NOMO-1 treated with dmso at 0.1 percent for 144 hours (cell line): Measurements from ENCODE around the gene CDK14.

Source experiments
- DNase-seq: peaks from one replicate; lab custom pipeline; 2025; ENCODE audit not compliant: unreplicated experiment; lab: John Stamatoyannopoulos, UW

The CDK14 gene

DNA sequence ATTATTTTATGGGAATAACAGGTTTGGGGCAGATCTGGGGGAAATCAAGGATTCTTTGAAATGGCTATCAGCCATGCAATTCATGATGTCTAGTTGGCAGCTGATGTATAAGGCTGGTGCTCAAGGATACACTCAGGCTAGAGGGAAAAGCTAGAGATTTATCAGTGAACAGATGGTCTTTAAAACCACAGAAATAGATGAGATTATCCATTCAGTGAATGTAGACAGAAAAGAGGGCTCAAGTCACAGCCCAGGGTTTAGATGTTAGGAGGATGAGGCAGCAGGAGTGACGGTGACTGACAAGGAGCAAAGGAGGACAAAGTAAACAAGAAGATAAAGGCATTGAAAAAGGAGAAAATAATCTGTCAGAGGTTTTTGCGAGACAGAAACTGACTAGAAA, 238.7 kb downstream of the CDK14 start:
- DNase-seq, result no peak

DNA sequence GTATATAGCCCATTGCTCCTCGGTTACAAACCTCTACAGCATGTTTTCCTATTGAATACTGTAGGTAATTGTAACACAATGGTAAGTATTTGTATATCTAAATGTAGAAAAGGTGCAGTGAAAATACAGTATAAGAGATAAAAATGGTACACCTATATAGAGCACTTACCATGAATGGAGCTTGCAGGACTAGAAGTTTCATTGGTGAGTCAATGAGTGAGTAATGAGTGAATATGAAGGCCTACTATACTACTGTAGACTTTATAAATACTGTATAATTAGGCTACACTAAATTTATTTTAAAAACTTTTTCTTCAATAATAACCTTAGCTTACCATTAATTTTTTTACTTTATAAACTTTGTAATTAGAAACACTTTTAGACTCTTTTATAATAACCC, 239.7 kb downstream of the CDK14 start:
- no peak for DNase-seq

DNA sequence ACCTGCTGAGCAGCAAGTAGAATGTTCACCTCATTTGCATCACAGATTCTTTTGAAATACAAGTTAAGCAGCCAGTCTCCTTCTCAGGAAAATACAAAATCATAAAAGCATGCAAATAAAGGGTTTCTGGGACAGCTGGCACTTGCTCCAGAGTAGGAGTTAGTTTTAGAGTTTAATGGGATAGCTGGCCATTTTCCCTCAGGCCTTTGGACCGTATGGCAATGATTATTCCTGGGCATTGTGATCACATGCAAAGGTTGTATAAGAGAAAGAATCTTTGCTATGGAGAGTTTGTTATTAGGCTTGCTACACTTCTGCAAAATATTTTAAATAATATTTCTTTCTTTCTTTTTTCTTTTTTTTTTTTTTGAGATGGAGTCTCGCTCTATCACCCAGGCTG, 240.8 kb downstream of the CDK14 start:
- DNase-seq, result no peak

DNA sequence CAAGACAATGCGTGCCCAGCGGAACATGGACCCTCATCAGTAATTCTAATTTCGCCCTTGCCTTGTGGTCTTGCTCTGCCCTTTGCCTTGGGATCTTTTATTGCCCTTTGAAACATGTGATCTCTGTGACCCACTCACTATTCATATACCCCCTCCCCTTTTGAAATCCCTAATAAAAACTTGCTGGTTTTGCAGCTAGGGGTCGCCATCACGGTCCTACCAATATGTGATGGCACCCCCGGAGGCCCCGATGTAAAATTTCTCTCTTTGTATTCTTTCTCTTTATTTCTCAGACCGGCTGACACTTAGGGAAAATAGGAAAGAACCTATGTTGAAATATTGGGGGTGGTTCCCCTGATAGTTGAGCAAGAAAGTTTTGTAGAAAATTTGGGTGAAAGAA, 242.7 kb downstream of the CDK14 start:
- DNase-seq, result no peak

DNA sequence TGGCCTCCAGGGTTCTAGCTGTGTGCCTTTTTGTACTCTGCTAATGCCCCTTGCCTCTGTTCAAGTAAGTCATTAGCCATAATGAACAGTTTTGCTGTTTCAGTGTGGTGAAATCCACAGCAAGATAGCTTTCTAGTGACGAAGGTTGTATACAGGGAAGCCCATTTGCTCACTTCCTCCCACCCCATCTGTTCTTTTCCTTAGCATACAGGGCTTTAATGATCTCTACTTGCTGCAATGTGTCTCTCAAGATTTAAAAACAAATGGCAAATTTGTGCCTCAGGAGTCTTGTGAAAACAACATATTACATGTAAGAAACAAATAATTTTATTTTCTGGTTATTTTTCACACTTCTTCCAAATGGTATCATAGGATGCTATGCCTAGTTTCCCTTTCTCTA, 243.2 kb downstream of the CDK14 start:
- DNase-seq, result no peak

DNA sequence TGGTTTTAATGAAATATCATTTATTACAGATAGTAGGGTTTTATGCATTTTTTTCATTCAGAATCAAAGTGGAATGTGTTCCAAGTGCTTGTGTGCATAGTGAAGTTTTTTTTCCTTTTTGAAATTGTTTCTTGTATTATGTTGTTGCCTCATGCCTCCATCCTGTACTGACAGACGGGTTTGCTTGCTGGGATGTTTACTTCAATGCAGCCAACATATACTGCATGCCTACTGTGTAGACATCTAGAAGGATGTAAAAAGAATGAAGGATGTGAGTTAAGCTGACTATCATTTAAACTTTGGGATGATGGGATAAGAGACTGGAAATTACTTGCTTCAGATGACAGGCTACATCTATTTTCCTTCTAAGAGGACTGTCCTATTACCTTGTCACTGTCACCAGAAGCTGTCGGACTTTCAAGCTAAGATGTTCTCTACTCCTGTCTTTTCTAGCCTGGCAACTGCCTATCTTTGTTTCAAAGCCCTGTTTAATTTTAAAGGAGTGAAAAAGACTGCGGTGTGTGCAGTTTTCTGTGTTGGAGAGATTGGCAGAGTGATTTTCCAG, 243.7 kb downstream of the CDK14 start:
- no peak for DNase-seq

DNA sequence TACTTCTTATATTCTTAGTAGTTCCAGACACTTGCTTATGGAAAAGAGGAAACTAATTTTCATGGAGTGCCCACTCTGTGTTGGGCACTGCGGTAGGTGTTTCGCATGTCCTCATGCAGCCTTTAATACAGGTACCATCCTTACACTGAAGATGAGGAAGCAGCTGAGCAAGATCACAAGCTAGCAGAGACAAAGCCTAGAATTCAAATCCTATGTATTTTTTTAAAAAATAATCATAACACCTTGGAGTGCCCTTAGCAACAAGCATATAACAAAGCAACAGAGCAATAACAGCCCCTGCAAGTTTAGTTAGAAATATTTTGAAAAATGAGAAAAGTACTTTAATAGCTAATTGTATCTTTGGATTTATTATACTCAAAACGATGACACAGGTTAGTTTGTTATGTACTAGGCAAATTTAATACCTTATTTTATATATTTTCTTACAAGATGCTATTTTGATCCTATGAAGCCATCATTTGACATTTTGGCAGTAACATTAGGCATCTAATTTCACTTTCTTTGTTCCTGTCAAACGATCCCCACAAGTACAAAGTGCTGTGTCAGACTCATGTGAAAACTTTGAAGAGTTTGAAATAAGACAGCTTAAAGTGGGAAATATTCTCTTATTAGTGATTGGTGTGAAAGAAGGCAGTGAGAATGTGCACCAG, 245.8 kb downstream of the CDK14 start:
- no peak for DNase-seq

DNA sequence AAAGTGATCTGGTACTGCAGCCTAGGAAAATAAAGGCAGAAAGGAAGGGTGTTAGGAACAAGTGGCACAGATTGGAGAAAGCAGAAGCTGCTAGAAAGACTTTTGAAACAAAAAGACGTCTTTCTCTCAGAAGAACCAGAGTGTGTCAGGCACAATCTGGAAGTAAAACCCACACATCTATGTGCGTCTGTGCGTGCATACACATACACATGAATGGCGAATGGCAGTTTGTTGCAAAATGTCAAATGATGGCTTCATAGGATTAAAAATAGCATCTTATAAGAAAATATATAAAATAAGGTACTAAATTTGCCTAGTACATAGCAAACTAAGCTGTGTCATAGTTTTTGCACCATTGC, 246.3 kb downstream of the CDK14 start:
- no peak for DNase-seq

DNA sequence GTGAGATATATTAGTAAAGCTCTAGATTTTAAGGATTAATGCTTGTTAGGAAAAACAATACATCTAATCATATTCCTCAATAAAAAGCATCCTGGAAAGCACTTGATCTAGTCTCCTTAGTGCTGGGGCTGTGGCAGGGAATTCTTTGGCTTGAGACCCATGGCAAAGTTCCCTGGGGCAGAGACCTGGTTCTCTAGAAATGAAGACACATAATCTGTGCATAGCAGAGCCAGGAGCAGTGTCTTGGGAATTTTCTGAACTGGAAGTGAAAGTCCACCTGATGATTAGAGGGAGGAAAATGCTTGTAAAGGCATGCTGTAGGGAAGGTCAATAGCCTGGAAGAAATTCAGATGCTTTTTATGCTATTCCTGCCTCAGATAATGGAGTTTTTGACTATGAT, 247.4 kb downstream of the CDK14 start:
- DNase-seq, result no peak

DNA sequence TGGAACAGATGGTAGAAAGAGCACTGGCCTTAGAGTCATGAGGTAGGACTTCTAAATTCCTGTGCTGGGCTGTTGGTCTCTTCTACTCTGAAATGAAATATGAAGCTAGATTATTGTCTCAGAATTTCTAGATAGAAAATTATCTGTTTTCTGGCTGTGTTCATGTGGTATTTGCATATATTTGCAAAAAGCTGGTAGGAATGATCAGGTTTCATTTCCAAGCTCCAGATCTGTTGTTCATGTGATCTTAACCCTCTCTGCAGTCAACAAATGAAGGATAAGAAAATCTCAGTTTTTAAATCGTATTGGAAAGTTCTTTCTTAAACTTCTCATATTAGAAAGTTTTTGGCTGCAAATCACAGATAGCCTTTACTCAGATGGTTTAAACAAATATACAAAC, 248.3 kb downstream of the CDK14 start:
- no peak for DNase-seq

DNA sequence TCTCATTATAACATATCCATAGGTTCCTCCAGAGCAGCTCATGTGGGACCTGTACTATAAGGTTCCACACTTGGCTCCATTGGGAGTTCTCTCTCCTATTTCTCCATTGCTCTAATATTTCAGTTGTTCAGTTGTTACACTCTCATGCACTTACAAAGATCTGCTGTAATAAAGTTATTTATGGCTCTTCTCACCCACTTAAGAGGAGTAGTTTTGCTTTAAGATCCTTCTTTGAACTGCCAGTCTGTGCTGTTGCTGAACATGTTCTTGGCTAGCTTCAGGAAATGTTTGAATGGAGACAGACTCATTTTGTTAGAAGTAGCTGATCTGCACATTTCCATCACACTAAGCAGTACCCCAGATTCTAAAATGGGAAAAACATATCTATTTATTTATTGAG, 250.1 kb downstream of the CDK14 start:
- no peak for DNase-seq

DNA sequence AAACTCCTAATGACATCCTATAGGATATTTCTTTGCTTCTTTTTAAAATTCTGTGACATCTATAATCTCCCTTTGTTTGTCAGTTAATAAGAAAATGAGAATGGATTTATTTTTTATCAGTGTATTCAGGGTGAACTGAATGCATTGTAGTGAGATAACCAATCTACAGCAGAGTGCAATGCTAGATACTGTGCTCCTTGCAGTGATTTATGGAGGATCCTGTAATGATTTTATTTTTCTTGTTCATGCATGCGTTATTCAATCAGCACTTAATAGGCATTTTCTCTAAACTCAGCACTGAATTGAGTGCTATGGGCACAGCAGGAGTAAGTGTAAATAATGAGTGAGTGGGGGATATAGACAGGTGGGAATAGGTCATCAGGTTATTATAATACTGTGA, 253.9 kb downstream of the CDK14 start:
- no peak for DNase-seq

DNA sequence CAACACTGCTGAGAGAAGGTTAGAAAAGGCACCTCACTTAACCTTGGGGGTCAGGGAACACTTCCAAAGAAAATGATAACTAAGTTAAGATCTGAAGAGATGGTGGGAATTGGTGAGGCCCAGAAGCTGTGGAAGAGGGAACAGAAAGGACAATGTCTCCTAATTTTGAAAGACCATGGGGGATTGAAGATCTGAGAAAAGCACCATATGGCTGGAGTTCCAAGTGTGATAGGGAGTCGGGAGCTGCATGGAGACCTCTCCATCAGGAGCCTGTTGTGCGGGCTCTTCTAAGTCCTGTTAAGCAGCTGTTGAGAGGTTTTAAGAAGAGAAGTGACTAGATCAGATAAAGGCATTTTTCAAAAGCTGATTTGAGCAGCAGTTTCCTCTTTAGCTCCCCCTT, 254.3 kb downstream of the CDK14 start:
- no peak for DNase-seq

DNA sequence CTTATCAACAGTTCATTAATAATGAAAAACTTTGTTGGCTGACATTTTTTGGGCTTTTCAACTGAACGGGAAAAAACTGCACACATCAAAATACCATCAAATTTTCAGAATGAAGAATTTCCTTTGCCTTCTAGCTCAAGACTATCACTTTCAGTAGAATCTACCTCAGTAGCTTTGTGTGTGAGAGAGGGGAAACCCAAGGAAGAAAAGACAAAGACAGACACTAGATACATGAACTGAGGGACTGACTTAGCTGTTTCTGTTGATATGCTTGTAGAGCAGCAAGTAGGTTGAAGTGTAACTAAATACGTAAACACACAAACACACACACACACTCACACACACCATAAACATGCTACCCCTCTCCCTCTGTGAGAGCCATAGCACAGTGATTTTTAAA, 257.1 kb downstream of the CDK14 start:
- DNase-seq, result no peak

DNA sequence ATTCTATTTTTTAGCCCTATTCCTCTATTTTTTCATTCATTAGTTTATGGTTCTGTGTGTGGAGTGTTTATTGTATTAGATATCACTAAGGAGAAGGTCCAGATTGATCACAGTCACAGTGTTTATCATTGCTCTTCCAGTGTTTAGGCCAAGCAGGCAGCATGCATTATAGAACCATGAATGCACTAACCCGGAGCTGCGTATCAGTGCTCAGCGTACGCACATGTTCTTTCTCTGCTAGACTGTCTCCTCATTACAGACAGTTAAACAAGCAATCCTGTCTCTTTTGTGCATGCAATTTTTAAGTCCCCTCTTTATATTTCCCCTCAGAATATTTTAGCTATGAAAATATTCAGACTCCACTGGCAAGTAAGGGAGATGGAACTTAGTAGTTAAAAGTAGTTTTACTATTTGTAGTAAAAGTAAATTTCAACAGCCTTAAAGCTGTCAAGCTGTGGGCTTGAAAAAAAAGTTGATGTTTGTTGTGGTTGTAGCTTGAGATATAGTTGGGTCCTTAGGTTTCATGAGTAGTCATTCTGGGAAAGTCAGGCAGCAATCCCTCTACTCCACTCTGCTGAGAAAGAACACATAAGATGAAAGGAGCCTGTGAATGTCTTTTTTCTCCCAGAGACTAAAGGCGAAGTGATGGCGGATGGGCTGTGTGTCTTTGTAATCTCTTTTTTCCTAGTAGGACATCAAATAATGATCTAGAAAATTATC, 260.4 kb downstream of the CDK14 start:
- no peak for DNase-seq

DNA sequence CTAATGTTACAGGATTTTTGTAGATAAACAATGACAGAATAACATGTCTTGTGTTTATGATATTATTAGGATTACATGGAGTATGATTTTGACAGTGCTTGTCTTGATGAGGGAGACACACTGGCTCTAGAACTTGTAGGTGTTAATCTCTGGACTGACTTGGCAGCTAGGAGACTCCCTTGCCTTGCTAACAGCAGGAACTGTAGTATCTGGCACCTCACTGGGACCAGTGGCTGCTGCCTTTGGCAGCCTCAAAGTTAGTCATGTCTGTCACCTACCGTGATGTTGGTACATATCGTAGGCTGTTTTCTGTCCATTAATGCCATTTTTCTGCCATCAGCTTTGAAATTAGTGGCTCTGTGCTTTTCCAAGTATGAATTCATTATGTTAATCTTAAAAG, 261.5 kb downstream of the CDK14 start:
- no peak for DNase-seq

DNA sequence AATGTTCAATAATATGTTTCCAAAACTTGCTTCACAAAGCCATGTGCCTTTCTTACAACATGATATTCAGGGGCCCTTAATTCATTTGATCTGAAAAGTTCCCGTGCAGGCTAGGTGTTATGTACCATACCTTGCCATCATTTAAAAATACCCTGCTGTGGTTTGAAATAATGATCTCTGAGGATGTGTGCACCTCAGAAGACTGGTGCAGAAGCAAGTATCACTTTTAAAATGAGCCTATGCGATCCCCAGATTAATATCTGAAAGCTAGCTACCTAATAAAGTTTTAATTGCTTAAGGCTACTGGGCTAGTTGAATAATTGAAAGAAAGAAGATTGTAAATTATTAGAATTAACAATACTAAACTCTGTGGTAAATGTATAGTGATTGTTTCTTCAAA, 262.4 kb downstream of the CDK14 start:
- no peak for DNase-seq

DNA sequence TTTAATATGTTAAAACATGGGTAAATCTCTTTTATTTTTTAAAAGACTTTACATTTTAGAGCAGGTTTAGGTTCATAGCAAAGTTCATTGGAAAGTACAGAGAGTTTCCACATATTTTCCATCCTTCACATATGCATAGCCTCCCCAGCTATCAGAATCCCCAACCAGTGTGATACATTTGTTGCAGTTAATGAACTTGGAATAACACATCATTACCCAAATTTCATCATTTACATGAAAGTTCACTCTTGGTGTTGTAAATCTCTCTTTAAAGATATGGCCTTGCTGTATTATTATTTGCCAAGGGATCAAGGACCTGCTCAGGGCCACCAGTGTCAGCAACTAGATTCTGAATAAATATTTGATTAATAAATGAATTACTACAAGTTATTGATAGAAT, 263.4 kb downstream of the CDK14 start:
- no peak for DNase-seq

DNA sequence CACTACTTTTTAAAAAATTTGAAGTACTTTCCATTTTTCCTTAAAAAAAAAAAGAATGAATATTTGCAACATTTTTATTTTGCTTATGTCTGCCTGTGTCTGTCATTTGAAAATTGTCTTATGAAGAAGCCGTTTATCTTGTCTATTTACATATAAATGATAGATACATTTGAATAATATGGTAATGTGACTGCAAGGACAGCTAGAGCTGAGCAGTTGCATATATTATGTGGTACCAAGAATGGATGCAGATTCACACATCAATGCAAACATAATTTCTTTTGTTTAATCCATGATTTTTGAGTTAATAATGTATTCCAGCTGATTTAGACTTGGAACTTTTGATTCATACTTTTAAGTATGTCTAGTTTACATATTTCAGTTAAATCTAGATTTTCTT, 268.0 kb downstream of the CDK14 start:
- no peak for DNase-seq

DNA sequence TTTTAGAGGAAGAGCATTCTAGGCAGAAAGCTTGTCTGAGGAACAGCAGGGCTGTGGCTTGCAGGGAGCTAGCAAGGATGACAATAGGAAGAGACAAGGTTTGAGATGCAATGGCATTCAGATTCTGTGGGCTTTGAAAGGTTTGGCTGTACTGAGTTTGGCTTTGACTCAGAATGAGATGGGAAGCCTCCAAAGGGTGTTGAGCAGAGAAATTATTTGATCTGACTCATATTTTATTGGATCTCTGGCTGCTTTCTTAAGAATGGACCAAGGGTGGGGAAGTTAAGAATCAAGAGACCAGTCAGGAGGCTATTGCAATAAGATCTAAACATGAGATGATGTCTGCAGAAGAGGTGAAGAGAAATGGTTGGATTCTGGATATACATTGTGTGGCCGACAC, 273.2 kb downstream of the CDK14 start:
- DNase-seq, result no peak

DNA sequence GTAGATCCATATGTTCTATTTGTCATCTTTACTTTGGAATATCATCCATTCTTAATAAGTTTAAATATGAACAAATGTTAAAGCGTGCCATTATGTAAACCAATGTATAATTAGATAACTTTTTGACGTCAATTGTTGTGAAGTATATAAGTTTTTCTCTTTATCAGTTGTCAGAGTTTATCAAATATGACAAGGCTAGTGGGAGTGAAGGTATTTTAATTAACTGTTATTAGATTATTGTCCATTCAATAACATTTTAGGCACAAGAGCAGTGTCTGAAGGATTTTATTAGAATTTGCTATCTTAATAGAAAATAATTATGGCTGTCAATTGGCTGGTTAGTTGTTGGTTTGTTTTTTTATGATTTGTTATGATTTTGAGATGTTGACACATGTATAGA, 280.6 kb downstream of the CDK14 start:
- no peak for DNase-seq

DNA sequence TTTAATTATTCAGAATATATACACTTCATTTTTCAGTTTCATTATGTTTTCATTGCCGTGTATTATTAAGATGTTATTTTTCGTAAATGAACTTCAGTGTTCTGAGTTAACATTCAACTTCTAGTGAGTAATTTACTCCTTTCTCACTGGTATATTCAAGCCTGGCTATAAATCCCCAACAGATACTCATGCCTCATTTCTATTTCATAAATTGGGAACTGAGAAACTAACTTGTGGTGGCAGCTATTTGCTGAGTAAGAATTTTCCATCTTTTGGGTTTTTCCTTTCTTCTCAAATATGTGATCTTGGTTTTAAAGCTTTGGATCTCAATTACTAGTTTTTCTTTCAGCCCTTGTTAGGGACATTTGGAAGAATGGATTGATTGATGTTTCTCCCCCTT, 281.1 kb downstream of the CDK14 start:
- no peak for DNase-seq

DNA sequence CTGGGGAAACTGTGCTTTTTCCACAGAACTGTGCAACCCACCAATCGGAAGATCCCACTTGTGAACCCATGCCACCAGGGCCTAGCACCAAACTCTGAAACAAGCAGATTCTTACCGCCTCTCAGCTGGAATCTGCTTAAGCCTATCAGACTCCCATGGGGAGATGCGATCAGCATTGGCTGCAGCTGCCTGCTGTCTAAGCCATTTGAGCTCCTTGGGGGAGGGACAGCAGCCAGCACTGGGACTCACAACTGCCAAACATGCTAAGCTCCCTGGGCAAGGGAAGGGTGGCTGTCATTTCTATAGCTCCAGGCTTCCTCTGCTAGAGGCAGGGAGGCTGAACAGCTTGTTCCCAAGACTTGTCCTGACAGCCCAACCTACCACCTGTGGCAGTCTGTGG, 283.8 kb downstream of the CDK14 start:
- DNase-seq, result no peak
